AML-193 (cell line): ENCODE results near the gene COL2A1.

Experiments used
- DNase-seq, 2 experiments: peaks; one replicate each; lab custom pipeline; 2025; lab: John Stamatoyannopoulos, UW

The COL2A1 gene

DNA sequence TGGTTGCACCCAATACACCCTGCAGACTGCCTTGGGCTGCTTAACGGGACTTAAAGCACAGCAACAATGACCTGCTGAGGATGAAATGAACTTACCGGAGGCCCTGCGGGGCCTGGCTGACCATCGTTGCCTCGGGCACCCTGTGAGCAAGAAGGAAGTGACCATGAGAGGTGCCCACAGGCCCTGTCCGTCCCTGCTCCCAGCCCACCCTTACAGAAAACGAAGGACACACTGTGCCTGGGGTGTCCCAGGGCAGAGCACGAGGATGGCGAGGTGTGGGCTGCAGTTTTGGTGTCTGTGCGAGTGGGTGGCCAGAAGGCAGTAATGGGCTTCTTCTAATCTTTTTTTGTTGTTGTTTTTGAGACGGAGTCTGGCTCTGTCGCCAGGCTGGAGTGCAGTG, 14.6 kb downstream of the COL2A1 start:
- DNase-seq, result no peak

DNA sequence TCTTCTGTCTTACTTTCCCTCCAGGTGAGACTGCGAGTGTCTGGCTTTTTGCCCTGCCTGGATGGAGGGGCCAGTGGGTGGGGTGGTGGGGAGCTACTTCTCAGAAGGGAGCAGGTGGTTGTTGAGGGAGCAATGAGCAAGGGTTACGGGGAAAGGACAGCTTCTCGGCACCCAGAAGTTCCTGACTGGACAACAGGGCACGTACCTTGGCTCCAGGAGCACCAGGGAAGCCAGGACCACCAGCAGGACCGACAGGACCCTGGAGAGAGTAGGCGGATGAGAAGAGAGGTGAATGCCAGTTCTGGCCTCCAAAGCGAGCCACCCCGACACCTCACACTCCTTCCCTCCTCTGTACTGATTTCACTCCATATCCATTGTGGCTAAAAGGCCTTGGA, 15.3 kb downstream of the COL2A1 start:
- DNase-seq, result no peak

DNA sequence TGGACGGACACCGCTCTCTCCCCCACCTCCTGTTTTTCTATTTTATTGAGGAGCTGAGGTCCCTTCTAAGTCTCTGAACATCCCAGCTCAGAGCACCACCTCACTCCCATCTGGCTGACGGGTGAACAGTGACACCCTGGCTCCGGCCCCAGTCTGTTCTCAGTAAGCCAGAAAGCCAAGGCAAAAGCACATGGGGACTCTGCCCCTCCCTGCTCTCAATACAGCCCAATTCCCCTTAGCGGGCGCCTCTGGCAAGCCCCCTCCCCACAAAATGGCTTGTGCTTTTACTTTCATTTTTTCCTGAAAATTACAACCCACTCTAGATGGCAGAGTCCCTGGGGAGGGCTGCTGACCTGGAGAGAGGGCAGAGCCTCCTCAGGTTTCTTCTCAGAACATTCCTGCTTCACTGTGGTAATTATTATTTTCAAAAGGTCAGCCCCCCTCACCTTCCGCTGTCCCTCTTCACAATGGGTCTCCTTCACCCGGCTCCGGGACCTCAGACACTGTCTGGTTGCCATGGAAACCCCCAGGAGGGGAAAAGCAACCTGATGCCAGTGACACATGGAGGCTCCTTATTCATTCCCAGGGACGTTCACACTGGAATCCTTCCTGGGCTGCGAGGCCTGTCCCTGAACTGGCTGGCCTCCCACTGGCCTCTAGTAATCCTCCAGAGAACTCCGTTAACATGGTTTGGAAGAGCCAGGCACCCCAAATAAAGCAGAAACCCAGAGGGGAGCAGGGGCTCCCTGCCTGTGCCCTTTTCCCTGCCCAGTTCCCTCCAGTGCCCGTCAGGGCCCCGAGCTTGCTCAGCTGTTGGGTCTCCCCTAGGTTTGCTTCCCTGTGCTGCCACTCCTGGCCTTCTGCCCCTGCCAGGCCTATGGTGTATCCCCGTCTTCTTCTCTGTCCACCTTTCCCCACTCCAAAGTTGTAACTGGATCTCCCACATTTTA, 15.9 kb downstream of the COL2A1 start:
- DNase-seq, result no peak

DNA sequence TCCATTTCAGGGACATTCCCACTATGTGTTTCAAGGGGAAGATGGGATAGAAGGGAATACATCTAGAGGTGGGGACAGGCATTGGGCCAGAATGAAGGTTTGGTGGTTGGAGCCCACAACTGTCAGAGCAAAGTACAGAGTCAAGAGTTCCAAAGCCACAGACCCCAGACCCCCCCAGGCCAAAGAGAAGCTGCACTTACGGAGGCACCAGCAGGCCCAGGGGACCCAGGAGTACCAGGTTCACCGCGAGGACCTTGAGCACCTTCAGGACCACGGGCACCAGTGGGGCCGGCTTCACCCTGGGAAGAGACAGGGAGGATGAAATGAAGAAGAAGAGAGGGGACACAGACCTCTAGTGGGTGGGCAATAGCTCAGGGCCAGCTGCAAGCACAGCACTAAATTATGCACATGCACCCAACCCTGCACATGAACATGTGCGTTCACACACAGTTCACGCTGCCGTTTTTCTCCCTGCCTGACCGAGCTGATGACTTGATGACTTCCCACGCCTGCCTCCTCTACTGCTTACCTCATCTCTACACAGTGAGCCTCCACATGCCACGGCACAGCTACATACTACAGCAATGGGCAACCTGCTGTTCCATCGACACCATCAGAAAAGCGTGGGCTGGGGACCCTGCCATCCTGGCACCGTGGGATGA, 16.7 kb downstream of the COL2A1 start:
- no peak for DNase-seq

DNA sequence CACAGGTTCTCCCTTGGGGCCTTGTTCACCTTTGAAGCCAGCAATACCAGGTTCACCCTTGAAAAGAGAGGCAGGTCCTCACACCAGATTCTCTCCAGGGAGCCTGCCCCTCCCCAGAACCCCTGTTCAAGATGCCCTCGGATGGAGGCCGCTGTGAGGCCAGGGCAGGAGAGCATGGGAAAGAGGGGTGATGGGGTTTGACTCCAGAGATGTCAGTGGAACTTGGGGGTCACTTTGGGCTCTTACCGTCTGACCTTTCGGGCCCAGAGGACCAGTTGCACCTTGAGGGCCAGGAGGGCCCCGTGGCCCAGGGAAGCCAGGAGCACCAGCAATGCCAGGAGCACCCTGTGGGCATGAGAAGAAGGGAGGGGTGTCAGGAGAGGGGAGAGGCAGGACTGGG, 17.4 kb downstream of the COL2A1 start:
- DNase-seq, result no peak

DNA sequence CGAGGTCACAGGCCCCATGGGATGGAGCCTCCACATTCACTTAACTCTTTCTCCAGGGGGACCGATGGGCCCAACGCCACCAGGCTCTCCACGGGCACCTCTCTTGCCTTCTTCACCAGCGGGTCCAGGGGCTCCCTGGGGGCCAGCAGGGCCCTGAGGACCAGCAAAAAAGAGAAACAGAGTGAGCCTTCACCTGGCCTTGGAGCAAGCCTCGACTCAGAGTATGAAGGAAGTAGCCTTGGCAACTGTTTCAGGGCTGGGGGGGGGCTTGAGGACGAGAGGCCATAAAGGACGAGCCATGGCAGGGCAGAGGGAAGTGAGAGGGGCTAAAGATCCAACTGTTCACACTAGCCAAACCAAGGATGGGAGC, 18.0 kb downstream of the COL2A1 start:
- no peak for DNase-seq

DNA sequence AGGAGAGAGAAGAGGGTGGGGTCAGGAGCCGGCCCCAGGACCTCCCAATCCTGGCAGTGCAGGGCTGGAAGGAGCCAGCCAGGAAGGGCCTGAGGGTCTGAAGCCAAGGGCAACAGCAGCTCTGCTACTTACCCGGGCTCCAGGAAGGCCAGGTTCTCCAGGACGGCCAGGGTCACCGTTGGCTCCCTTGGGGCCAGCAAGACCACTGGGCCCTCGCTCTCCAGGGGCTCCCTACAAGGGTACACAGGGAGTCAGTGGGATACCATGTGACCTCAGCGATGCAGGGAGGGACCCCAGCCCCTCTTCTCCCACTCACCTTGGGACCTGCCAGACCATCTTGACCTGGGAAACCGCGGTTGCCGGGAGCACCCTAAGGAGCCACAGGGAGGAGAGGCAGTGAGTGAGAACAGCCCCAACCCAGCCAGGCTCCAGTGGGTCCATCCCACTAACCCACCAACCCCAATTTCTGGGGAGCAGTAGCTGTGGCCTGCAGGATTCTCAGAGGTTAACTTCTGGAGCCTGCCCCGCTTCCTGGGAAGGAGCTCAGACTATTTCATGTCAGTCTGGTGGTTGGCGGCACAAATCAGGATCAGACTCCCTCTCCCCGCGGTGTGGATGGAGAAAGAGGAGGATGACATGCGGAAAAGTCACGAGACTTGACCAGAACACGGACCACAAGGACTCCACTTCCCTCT, 18.5 kb downstream of the COL2A1 start:
- DNase-seq, result no peak

DNA sequence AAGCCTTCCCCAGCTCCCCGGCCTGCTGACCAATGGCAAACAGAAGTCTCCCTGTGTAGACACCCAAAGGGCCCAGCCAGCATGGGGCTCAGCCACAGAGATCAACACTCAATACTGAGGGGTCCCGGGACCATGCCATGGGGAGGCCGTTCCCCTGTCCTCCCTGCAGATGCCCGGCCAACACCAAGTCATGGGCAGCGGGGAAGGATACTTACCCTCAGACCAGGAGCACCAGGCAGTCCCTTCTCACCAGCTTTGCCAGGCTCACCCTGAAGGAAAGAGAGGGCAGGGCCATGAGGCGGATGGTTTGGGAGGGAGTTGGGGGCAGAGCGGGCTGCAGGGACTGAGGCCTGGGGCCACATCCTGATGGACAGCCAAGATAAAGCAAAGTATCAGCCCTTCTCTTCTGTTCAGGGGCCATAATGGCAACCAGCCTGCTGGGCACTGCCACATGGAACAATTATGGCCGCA, 19.9 kb downstream of the COL2A1 start:
- no peak for DNase-seq

DNA sequence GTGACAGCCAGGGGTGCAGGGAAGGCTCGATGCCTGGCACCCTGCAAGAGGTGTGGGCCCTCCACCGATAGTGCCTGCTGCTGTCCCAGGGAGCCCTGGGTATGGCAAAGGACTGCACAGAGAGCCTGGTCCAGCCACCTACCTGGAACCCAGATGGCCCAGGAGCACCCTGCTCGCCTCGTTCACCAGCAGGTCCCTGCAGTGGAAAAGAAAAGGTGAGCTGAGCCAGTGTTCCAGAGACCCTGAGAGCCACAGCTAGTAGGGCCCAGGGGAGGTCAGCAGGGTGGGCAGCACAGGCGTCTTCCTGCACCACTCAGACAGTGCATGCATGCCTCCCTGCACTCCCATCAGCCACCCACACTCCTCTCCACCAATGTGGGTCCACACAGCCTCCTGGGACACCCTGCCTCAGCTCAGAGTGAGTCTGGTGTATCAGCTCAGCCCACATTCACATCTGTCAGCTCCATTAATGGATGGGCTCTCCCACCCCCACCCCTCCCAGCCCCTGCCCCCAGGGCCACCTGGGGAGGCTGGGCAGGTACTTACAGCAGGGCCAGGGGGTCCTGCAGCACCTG, 20.6 kb downstream of the COL2A1 start:
- no peak for DNase-seq

DNA sequence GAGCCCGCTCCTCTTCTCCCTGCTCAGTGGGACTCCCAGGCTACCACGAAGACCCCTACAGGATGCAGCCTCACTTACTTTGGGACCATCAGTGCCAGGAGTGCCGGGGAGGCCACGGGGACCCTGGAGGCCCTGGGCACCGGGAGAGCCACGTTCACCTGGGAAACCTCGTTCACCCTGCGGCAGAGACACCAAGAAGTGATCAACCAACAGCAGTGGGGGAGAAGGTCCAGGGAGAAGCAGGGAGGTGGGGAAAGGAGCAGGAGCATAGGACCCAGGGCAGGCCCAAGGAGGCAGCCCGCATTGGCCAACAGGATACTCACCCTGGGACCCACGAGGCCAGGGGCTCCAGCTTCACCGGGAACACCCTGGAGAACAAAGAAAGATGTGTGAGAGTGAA, 21.5 kb downstream of the COL2A1 start:
- no peak for DNase-seq

DNA sequence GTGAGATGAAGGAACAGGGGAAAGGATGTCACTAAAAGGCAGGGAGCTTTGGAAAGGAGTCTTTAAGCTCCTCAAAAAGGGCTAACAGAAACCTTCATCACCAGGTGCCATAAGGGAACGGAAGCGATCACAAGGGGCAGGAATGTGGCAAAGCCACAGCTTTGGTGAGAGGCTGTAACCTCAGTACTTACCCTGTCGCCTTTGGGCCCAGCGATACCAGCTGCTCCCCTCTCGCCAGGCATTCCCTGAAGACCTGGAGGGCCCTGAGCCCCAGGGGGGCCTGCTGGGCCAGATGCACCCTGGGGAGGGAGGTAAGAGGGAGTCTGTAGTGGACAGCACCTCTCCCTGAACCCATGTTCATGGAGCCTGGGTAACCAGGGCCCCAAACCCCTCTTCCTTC, 22.0 kb downstream of the COL2A1 start:
- DNase-seq, result no peak

DNA sequence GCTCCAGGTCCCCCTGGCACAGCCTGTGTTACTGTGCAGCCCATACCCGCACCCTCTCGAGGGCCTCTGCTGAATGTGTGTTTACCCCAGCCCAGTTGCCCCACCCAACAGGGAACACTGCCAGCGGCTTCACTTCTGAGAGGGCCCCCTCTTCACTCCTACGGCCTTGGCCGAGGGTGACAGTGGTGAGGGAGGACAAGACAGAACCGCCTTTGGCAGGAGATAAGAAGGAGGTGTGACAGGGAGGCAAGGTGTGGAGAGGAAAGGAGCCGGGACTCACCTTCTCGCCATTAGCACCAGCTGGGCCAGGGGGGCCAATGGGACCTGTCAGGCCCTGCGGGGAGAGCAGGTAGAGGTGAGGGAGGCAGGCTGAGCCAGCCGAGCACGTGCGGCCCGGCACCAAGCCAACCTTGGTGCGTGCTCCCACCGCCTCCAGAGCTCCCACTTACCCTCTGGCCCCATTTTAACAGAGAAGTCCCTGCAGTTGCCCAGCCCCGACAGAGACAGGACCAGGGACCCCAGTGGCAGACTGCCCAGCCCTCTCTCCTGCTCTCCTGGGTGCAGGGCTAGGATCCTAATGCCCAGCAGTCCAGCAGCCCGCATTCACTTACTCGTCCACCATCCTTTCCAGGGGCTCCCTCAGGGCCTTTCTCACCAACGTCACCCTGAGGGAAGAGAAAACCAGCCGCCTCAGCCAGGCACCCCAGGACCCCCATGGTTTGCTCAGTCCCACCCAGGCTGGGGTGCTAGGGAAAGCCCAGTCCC, 22.6 kb downstream of the COL2A1 start:
- no peak for DNase-seq

DNA sequence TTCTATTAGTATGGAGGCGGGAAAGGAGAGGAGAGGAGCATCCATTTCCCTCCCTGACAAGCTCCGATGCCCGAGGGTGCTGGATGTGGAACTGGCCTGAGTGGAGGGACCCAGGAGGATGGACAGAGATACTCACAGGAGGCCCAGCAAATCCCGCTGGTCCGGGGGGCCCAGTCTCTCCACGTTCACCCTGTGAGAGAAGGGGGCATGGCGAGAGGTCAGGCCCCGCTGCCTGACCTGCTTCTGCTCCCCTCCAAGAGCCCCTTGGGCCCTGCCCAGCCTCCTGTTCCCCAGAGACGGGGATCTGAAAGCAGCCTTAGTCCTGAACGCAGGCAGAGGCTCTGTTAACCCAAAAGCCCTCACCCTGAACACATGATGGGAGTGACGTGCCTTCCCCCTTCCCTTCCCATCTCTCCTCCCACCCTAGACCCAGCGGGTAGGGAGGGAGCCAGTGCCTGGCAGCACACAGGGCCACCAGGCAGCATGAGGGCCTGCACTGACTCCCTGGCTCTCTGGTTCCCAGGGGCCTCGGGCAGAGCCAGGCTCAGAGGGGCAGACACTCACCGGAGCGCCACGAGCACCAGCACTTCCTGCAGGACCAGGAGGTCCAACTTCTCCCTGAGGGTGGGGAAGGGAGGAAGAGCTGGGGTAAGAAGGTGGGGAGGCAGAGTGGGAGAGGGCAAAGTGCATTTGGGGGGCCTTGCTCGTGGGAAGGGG, 23.3 kb downstream of the COL2A1 start:
- DNase-seq, result no peak

DNA sequence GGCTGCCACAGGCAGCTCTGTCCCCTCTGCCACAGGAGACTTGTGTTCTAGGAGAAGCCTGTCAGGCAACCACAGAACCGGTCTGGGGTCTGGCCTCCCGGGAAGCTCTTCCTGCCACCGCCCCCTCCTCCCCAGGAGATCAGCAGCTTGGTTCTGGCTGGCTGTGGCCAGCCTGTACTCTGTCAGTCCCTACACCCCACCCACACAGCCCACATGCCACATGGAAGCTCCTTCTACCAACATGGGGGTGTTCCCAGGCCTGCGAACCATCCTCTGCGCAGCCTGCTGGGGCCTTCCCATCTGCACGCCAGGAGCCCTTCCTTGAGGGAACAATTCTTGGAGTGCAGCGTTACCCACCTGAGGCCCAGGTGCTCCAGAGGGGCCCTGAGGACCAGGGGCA, 24.1 kb downstream of the COL2A1 start:
- DNase-seq, result no peak

DNA sequence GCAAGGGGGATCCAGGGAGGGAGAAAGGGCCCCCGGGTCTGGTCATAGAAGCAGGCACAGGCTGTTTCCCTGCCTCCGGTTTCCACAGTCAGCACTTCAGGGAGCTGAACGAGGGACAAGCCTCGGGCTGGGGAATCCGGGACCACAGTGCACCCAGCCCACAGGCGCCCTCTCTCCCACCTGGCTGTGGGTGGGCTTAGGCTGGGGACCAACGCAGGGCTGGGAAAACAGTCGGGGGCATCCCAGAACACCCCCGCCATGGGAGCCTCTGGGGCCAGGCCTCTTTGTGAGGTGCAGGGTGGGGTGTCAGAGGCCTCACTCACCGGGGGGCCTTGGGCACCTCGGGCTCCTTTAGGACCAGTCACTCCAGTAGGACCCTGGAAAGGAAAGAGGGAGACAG, 24.6 kb downstream of the COL2A1 start:
- DNase-seq, result no peak

DNA sequence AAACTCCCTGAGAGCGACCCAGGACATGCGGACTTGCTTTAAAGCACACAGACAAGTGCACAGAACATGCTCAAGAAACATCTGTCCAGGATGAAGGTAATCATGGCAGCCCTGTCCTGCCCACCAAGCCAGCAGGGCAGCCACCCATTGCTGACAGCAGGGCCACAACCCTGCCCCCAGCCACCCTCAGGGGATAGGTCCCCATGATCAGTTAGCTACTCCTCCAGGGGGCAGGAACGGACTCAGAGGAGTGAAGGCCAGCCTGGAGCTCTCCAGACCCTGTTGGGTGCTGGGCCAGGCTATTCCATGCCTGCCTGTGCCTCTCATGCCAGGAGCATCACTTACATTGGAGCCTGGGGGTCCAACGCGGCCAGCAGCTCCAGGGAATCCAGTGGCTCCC, 25.1 kb downstream of the COL2A1 start:
- DNase-seq, result no peak

DNA sequence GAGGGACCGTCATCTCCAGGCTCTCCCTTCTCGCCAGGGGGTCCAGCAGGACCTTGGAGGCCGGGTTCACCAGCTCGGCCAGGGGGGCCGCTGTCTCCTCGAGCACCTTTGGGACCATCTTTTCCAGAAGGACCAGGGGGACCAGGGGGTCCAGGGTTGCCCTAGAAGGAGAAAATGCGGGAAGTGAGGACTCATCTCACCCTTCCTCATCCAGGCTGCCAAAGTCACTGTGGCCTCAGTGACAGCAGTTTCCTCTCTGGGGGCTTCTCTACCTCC, 25.7 kb downstream of the COL2A1 start:
- DNase-seq, result no peak

DNA sequence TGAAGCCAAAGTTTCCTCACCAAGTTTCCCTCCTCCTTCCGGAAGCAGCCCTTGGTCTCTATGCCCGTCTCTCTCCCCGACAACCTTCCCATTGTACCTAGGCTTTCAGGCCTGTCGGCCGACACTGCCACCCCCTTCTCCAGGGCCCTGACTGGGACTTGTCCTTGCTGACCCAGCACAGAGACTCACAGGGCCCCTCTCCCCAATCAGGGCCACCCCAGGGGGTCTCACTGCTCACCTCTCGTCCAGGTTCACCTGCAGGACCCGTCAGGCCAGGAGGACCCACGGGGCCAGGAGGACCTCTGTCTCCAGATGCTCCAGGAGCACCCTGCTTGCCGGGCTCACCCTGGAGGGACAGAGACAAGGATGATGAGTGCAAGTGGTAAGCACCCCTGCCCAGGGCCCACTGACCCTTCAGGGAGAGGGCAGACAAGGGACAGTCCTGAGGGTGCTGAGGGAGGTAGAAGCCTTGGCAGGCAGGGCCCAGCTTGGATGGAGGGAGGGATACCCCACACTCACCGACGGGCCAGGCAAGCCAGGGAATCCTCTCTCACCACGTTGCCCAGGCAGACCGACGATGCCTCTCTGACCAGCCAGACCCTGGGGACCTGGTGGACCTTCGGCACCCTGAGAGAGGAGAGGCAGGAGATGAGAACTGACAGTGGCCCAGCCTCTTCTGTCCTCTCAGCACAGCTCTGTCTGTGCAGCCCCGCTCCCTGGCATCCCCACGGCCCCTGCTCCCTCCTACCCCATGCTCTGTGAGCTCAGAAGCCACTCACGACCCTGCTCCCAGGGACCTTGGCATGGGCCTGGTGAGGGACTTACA, 26.3 kb downstream of the COL2A1 start:
- DNase-seq, result no peak

DNA sequence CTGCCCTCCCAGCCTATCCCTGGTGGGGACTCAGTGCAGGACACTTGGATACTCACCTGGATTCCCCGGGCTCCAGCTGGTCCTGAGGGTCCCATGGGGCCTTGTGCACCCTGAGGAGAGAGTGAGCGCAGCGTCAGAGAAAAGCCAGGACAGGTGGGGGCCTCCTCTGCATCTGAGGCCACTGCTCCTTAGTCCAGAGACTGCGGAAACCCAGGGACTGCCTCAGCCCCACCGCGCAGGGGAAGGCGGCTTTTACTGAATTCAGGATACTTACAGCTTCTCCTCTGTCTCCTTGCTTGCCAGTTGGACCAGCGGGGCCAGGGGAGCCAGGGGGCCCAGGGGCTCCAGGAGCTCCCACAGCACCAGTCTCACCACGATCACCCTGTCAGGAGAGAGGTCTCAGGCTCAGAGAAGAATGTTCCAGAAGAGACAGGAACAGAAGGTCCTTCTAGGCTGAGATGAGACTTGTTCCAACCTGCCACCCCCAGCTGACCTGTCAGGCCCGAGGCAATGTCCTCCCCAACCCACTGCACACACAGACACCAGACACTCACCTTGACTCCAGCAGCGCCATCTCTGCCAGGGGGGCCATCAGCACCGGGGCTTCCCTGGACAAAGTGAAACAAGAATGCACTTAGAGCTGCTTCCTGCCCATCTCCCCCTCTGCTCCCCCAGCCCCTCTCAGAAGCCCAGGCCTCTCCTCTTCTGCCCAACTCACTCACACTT, 27.1 kb downstream of the COL2A1 start:
- no peak for DNase-seq

DNA sequence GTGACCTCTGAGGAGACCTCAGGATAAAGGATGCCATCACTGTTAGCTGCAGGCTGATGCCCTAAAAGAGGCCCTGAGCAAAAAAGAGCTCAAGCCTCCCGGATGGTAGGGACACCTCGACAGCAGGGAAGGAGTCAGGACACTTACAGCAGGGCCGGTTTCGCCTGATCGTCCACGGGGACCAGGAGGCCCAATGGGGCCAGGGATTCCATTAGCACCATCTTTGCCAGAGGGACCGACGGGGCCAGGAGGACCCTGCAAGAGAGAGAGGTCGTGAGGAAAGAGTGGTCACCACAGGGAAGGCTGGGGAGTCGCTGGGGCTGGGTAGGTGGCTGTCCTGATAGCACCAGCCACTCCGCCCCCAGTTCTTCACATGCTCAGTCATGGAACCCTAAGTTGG, 28.5 kb downstream of the COL2A1 start:
- DNase-seq, result no peak
